Heart left ventricle (tissue), 16 donors: ENCODE data around the gene VDR. TPM values are rescaled to one million over a fixed set of nuclear protein-coding genes. Genes with fewer than 3 reads are reported as not detected.

ENCODE experiments used
- ATAC-seq, 4 donors: fragments of 200-7000 bp; cut with Tn5 transposase; one replicate each; pipeline ENCODE4 v1.9.1; 2020 to 2022; ENCODE audit warnings: moderate library complexity in 4 of 4, mild to moderate bottlenecking in 3 of 4, moderate number of reproducible peaks in 1 of 4
- DNase-seq, 5 donors: peaks; one replicate each; pipeline ENCODE4 v3.0.0-alpha.2; 2020
- H3K27ac ChIP-seq, 12 donors: fragments of 200-600 bp; sonication (generic) in 4 of 12; one replicate each; pipeline versions ENCODE4 v1.5.0 to v1.8.0; 2016 to 2022; ENCODE audit warnings: mild to moderate bottlenecking in 2 of 12
- H3K27me3 ChIP-seq, 9 donors: fragments of 200-600 bp; sonication (generic) in 2 of 9; one replicate each; pipeline versions ENCODE4 v1.5.1 to v1.8.0; 2016 to 2022; ENCODE audit warnings: mild to moderate bottlenecking in 3 of 9
- H3K36me3 ChIP-seq, 9 donors: fragments of 200-600 bp; sonication (generic) in 2 of 9; one replicate each; pipeline versions ENCODE4 v1.5.0 to v1.8.0; 2018 to 2022; ENCODE audit warnings: mild to moderate bottlenecking in 2 of 9
- H3K4me1 ChIP-seq, 12 donors: fragments of 200-600 bp; sonication (generic) in 4 of 12; one replicate each; pipeline versions ENCODE4 v1.5.0 to v1.8.0; 2016 to 2022; ENCODE audit warnings: mild to moderate bottlenecking in 3 of 12
- H3K4me3 ChIP-seq, 12 donors: fragments of 200-600 bp; sonication (generic) in 4 of 12; one replicate each; pipeline versions ENCODE4 v1.5.0 to v1.8.0; 2017 to 2022; ENCODE audit warnings: mild to moderate bottlenecking in 9 of 12, moderate library complexity in 4 of 12
- H3K9me3 ChIP-seq, 12 donors: fragments of 200-600 bp; sonication (generic) in 4 of 12; one replicate each; pipeline versions ENCODE4 v1.5.0 to v1.8.0; 2016 to 2022; ENCODE audit warnings: mild to moderate bottlenecking in 1 of 12
- CTCF ChIP-seq, 12 donors: fragments of 200-600 bp; sonication (generic) in 4 of 12; IDR thresholded peaks; one replicate each; pipeline versions ENCODE4 v1.5.0 to v1.8.0; 2018 to 2022; ENCODE audit warnings: antibody characterized with exemption in 12 of 12, mild to moderate bottlenecking in 5 of 12
- POLR2A ChIP-seq, 2 donors: fragments of 450-650 bp; IDR thresholded peaks; one replicate each; pipeline ENCODE4 v1.6.1; 2017; ENCODE audit warnings: antibody characterized with exemption in 2 of 2, mild to moderate bottlenecking in 2 of 2, moderate library complexity in 2 of 2
- WGBS, 4 donors: extraction: QIAGEN DNeasy Blood & Tissue Kit in 2 of 4; methylation state at CpG; one replicate each; pipeline versions ENCODE4 v1.1.5 to v1.1.7; 2013 to 2018; 5-methylcytosine and 5-hydroxymethylcytosine counted together
- intact Hi-C, 10 donors: fragments of 100-400 bp; cut with DNase I; formaldehyde crosslinking; loops; one replicate each; pipeline versions ENCODE4 v1.11.1 to v1.14.2; 2022
- polyA plus RNA-seq, 2 donors: library from polyadenylated mRNA; stranded (reverse); fragments of 200-250 nt; gene quantifications; one replicate each; pipeline ENCODE4 v1.2.3, GENCODE V29; 2013
- total RNA-seq, 9 donors: library from RNA; depleted of rRNA in 2 of 9; stranded (reverse); fragments of >200 nt in 2 of 9; fragmentation: NEBNext Ultra II Directional in 3 of 9; extraction: Animal tissue kit (Norgen Biotek cat#: 25700) in 3 of 9; gene quantifications; one replicate each; pipeline versions ENCODE4 v1.1.0 to v1.2.4, GENCODE V29; 2016 to 2023
- donor health status: ischemic (EF 13 %, LVEDD 7.1; RV severe dilation, severe dysfunction).
- donor health status: healthy with polysubstance abuse.
- donor health status: DM: no; HTN: yes; CAD: no.
- donor health status: DM: no; HTN: no; CAD: no.
- donor health status: ischemic (EF 25% LVEDD 6.9; RV normal size, moderate dysfunction).
- donor health status: ischemic (EF 25% LVEDD 5.7; RV mildly dilated, moderate dysfunction).
- donor health status: healthy.
- donor health status: DM: yes; HTN: yes; CAD: no.
- donor health status: ischemic (EF 35%, LVEDD 5.7; RV mildly dilated, moderate dysfunction).
- donor health status: nonischemic (EF 11% LVEDD 7.7; RV severe dilation, severe dysfunction).
- donor health status: DM: yes; HTN: yes; CAD: no.
- donor health status: PGD.
- donor health status: ischemic (EF 29% LVEDD 5.4; RV normal size, mild dysfunction).
- donor health status: nonischemic (EF 23%, LVEDD 6.1; RV moderate dilation, normal function).

VDR gene
- total and polyA plus RNA-seq, 11 donors, result 0.15 to 4.3 (median 0.63) TPM

GRCh38 chr12:47886510-47887240 is 18.1 kb downstream of the VDR start:
- no peak for ATAC-seq
- no peak overlapping the region for H3K4me3 ChIP-seq
- H3K36me3 ChIP-seq, result no peaks in the 10 kb centered on the region
- peaks cover 0 to 34% (median 0%) of the 10 kb centered on the region in 12 donors for H3K4me1 ChIP-seq
- no peak overlapping the region for H3K27ac ChIP-seq
- intact Hi-C loops, result no loop called here
- no peak for TF ChIP-seq POLR2A (IDR thresholded peaks at IDR 0.05)
- TF ChIP-seq CTCF (IDR thresholded peaks at IDR 0.05), result no peak
- DNase-seq, result no peak
- H3K9me3 ChIP-seq, result no peaks in the 10 kb centered on the region
- 78 to 89% (median 84%) methylated on average over 13 of the region's 13 CpGs for WGBS, 4 donors
- H3K27me3 ChIP-seq, result no peaks in the 10 kb centered on the region

- DNase-seq (no peak), ATAC-seq (no peak)
- TF ChIP-seq POLR2A (IDR thresholded peaks at IDR 0.05), result no peak
- no peak for TF ChIP-seq CTCF (IDR thresholded peaks at IDR 0.05)
- Histone ChIP-seq H3K4me3 (no peak overlapping the region), H3K27me3 (no peaks in the 10 kb centered on the region), H3K4me1 (peaks cover 0 to 24% (median 0%) of the 10 kb centered on the region in 12 donors), H3K36me3 (no peaks in the 10 kb centered on the region), H3K27ac (no peak overlapping the region), H3K9me3 (no peaks in the 10 kb centered on the region)
- intact Hi-C loops, result no loop called here
- WGBS, 4 donors, result 94 to 95% (median 95%) methylated on average over 2 of the region's 2 CpGs
Observed at GRCh38 chr12:47885566-47885965, 19.2 kb downstream of the VDR start.

DNA sequence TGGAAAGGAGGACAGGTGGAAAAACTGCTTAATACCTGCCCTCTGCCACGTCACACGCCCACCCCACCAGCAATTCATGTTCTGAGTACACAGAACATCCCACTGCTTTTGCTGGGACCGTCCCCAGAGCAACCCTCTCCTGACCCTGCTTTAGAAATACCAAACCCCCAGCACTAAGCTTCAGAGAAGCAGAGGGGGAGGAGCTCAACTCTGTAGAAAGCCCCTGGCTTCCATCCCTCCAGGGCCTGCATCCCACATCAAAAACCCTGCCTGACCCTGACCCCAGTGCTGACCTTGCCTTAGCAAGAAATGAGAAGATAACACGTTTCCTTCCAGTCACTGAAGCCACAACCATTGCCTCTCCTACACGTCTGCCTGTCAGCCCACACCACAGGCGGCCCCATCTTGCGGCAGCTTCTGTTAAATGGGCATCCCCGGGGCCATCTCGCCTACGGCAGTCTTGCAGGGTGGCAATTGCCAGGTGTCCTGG is 19.7 kb downstream of the VDR start:
- no peak for ATAC-seq
- intact Hi-C loops, result no loop called here
- no peak for TF ChIP-seq CTCF (IDR thresholded peaks at IDR 0.05)
- TF ChIP-seq POLR2A (IDR thresholded peaks at IDR 0.05), result no peak
- Histone ChIP-seq H3K4me1 (peaks cover 0 to 24% (median 0%) of the 10 kb centered on the region in 12 donors), H3K36me3 (no peaks in the 10 kb centered on the region), H3K4me3 (no peak overlapping the region), H3K27me3 (no peaks in the 10 kb centered on the region), H3K27ac (no peak overlapping the region), H3K9me3 (no peaks in the 10 kb centered on the region)
- DNase-seq, result no peak
- 87 to 92% (median 88%) methylated on average over 10 of the region's 10 CpGs for whole genome bisulfite sequencing, 4 donors

DNA sequence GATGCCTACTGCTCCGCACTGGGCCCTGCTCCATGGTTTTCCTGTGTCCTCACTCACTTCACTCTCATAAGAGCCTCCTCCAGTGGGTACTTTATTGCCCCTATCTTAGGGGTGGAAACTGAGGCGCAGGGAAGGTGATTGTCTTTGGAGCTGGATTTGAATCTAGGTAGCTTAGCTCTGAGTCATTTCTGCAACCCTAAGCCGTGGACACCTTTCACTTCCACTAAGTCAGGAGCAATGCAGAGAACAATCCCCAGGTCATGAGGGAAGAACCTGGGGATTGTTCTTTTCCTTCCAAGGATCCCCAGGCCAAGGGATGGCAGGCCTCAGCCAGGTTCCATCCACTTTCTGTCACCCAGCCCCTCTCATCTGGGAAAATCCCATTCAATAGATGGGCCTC is 20.3 kb downstream of the VDR start:
- ATAC-seq (no peak), DNase-seq (no peak)
- Histone ChIP-seq H3K27me3 (no peaks in the 10 kb centered on the region), H3K4me3 (no peak overlapping the region), H3K27ac (no peak overlapping the region), H3K36me3 (no peaks in the 10 kb centered on the region), H3K9me3 (no peaks in the 10 kb centered on the region), H3K4me1 (peaks cover 0 to 24% (median 0%) of the 10 kb centered on the region in 12 donors)
- intact Hi-C loops, result no loop called here
- 67 to 84% (median 81%) methylated on average over 3 of the region's 3 CpGs for WGBS, 4 donors
- no peak for TF ChIP-seq POLR2A (IDR thresholded peaks at IDR 0.05)
- TF ChIP-seq CTCF (IDR thresholded peaks at IDR 0.05), result no peak
